SK-N-MC (cell line): Measurements from ENCODE around the gene AMFR.

ENCODE experiments used
- EZH2 ChIP-seq: fragments of 200-600 bp; sonication (generic); IDR thresholded peaks from one replicate; pipeline ENCODE4 v1.6.1; 2017; ENCODE audit warnings: antibody characterized with exemption
- FOXP2 ChIP-seq: optimal IDR thresholded peaks from 2 replicates; pipeline ENCODE3; 2011; ENCODE audit warnings: mild to moderate bottlenecking, moderate library complexity; ENCODE audit not compliant: insufficient read depth; ENCODE audit errors: extremely low read length, control extremely low read depth
- POLR2AphosphoS5 ChIP-seq: IDR thresholded peaks from 2 replicates; pipeline ENCODE4 v1.6.1; 2012; ENCODE audit warnings: mild to moderate bottlenecking, low read depth, low read length, borderline replicate concordance

DNA sequence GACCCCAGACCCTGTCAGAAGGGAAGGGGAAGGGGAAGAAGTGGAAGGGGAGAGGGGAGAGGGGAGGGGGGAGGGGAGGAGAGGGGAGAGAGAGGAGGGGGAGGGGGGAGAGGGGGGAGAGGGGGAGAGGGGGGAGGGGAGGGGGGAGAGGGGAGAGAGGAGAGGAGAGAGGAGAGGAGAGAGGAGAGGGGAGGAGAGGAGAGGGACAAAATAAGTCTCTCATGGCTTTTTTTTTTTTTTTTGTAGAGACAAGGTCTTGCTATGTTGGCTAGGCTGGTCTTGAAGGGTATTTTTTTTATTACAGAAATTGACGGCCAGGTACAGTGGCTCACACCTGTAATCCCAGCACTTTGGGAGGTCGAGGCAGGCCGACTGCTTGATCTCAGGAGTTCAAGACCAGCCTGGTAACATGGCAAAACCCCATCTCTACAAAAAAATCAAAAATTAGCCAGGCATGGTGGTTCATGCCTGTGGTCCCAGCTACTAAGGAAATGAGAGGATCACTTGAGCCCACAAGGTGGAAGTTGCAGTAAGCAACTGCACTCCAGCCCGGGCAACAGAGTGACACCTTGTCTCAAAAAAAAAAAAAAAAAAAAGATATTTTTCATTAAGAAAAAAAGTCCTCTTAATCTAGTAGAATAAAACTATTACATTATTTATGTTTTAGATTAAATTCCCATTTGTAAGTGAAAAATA lies 19.2 kb downstream of the AMFR start:
- TF ChIP-seq EZH2, result no peak
- TF ChIP-seq POLR2AphosphoS5, result no peak
- TF ChIP-seq FOXP2, result no peak
